Lung microvascular endothelial cell (primary cell): ENCODE measurements around the gene GJD4. TPM values are rescaled to one million over a fixed set of nuclear protein-coding genes. Genes with fewer than 3 reads are reported as not detected.

ENCODE experiments used
- DNase-seq, 2 donors: peaks; one replicate each; pipeline versions ENCODE4 v3.0.0 to v3.0.0-alpha.2; 2010; ENCODE audit warnings: low read depth in 2 of 2
- total RNA-seq: library from RNA; depleted of rRNA; stranded (reverse); fragments of >200 nt; gene quantifications from 2 replicates; pipeline ENCODE4 v1.2.1, GENCODE V29; 2014

Gene GJD4
- total RNA-seq, 1 donor from 2014 or later: not detected

GRCh38 chr10:35652824-35653223 lies 47.7 kb downstream of the GJD4 start:
- no peak for DNase-seq

- no peak for DNase-seq
Measured at GRCh38 chr10:35657621-35658020, 52.5 kb downstream of the GJD4 start.

Other genes starting within 250 kb of the GJD4 start
- gene FZD8, start 37.0 kb downstream of the GJD4 start, total RNA-seq: 15.9 and 24.6 TPM in 2 replicates